HCT116 (cell line): ENCODE data around the gene ADCK1. TPM values are rescaled to one million over a fixed set of nuclear protein-coding genes. Genes with fewer than 3 reads are reported as not detected.

ENCODE experiments used
- ATAC-seq: fragments of 200-7000 bp; cut with Tn5 transposase; 2 replicates; pipeline ENCODE4 v1.9.1; 2020; ENCODE audit warnings: mild to moderate bottlenecking, moderate library complexity
- BruUV-seq: library from RNA; stranded (reverse); fragments of 400-500 nt; replicated peaks from 2 replicates; lab custom pipeline; 2021; lab: Mats Ljungman, UMichigan
- CTCF ChIA-PET: fragments of 300-600 bp; sonication (Branson Sonifier 250); formaldehyde crosslinking; loops from one replicate; lab custom pipeline; 2021; ENCODE audit warnings: antibody characterized with exemption; lab: Charles Lee
- POLR2A ChIA-PET: fragments of 300-600, 350-600 bp; sonication (Branson Sonifier 250); formaldehyde crosslinking; loops from one replicate; lab custom pipeline; 2021; ENCODE audit warnings: antibody characterized with exemption; lab: Charles Lee
- RAD21 ChIA-PET, 2 experiments: fragments of 300-600 bp; sonication (Branson Sonifier 250); formaldehyde crosslinking; loops; one replicate each; lab custom pipeline; 2023; ENCODE audit warnings: low total read pairs in 2 of 2; ENCODE audit not compliant: uncharacterized antibody in 2 of 2, unreplicated experiment in 2 of 2, low non-redundant PET in 1 of 2; lab: Charles Lee
- DNase-seq: peaks from one replicate; pipeline ENCODE4 v3.0.0-alpha.2; 2010; ENCODE audit warnings: low read depth, low spot score
- H2AFZ ChIP-seq: fragments of 200-600 bp; shearing (Covaris generic), sonication (generic); 2 replicates; pipeline ENCODE4 v1.6.1; 2017; ENCODE audit warnings: low read depth, mixed run types, mixed read lengths, antibody characterized with exemption, low read length; ENCODE audit not compliant: poor library complexity, severe bottlenecking
- H3K27ac ChIP-seq: 2 replicates; pipeline ENCODE4 v1.5.1; 2012; ENCODE audit warnings: low read depth, low read length
- H3K27me3 ChIP-seq: fragments of 200-600 bp; sonication (generic); 2 replicates; pipeline ENCODE4 v1.6.1; 2016; ENCODE audit warnings: mixed run types, low read length, mixed read lengths; ENCODE audit not compliant: insufficient read depth
- H3K36me3 ChIP-seq, 2 experiments: fragments of 200-500 bp in 1 of 2; fragments of 200-600 bp in 1 of 2; sonication (Bioruptor generic) in 1 of 2; sonication (generic) in 1 of 2; 2 replicates each; pipeline versions ENCODE4 v1.5.1 to v1.6.1; 2014 to 2016; ENCODE audit warnings: low read length in 2 of 2, inconsistent platforms in 1 of 2, mixed read lengths in 1 of 2, mixed run types in 1 of 2; ENCODE audit not compliant: insufficient read depth in 2 of 2, control insufficient read depth in 1 of 2
- H3K4me1 ChIP-seq, 2 experiments: fragments of 200-600 bp in 1 of 2; sonication (generic) in 1 of 2; 2 replicates each; pipeline versions ENCODE4 v1.5.1 to v1.6.1; 2012 to 2017; ENCODE audit warnings: low read length in 2 of 2, inconsistent platforms in 1 of 2, mild to moderate bottlenecking in 1 of 2, mixed read lengths in 1 of 2, mixed run types in 1 of 2, moderate library complexity in 1 of 2; ENCODE audit not compliant: insufficient read depth in 2 of 2, control insufficient read depth in 1 of 2
- H3K4me2 ChIP-seq: fragments of 200-600 bp; sonication (generic); 2 replicates; pipeline ENCODE4 v1.6.1; 2017; ENCODE audit warnings: mixed run types, low read length, mixed read lengths
- H3K4me3 ChIP-seq, 2 experiments: fragments of 200-600 bp in 1 of 2; sonication (generic) in 1 of 2; replicated peaks in 1 of 2; 2 replicates each; pipeline ENCODE4 v1.5.1; 2011 to 2016; ENCODE audit warnings: low read length in 2 of 2, control low read depth in 1 of 2, low read depth in 1 of 2, mild to moderate bottlenecking in 1 of 2, mixed read lengths in 1 of 2, mixed run types in 1 of 2
- H3K79me2 ChIP-seq: fragments of 200-600 bp; sonication (generic); 2 replicates; pipeline ENCODE4 v1.6.1; 2017; ENCODE audit warnings: mild to moderate bottlenecking, mixed run types, low read length, moderate library complexity, mixed read lengths; ENCODE audit not compliant: insufficient read depth
- H3K9ac ChIP-seq: fragments of 200-600 bp; sonication (generic); 2 replicates; pipeline ENCODE4 v1.6.1; 2016; ENCODE audit warnings: low read length, mixed read lengths
- H3K9me2 ChIP-seq: fragments of 200-600 bp; sonication (generic), shearing (Covaris generic); 2 replicates; pipeline ENCODE4 v1.6.1; 2017; ENCODE audit warnings: mixed run types, mild to moderate bottlenecking, moderate library complexity; ENCODE audit not compliant: insufficient read depth
- H3K9me3 ChIP-seq, 2 experiments: fragments of 200-500 bp in 1 of 2; fragments of 200-600 bp in 1 of 2; sonication (Bioruptor generic) in 1 of 2; sonication (generic) in 1 of 2; 2 replicates each; pipeline ENCODE4 v1.6.1; 2014 to 2017; ENCODE audit warnings: low read length in 2 of 2, mixed read lengths in 2 of 2, inconsistent platforms in 1 of 2, low read depth in 1 of 2, mild to moderate bottlenecking in 1 of 2, mixed run types in 1 of 2, moderate library complexity in 1 of 2; ENCODE audit not compliant: control insufficient read depth in 1 of 2, insufficient read depth in 1 of 2
- H4K20me1 ChIP-seq: fragments of 200-600 bp; sonication (generic), shearing (Covaris generic); 2 replicates; pipeline ENCODE4 v1.6.1; 2017; ENCODE audit warnings: mixed run types, mild to moderate bottlenecking, moderate library complexity; ENCODE audit not compliant: insufficient read depth
- CEBPB ChIP-seq: IDR thresholded peaks from 2 replicates; pipeline ENCODE4 v1.6.1; 2012; ENCODE audit warnings: low read depth
- POLR2A ChIP-seq: IDR thresholded peaks from 2 replicates; pipeline ENCODE4 v1.7.0; 2011; ENCODE audit warnings: borderline replicate concordance; ENCODE audit not compliant: insufficient read depth, insufficient read length; ENCODE audit errors: extremely low read depth
- POLR2AphosphoS5 ChIP-seq: IDR thresholded peaks from 2 replicates; pipeline ENCODE4 v1.6.1; 2011; ENCODE audit warnings: mild to moderate bottlenecking, low read depth, low read length, moderate library complexity
- RAD21 ChIP-seq: IDR thresholded peaks from 2 replicates; pipeline ENCODE4 v1.6.1; 2012; ENCODE audit warnings: low read depth, mild to moderate bottlenecking
- REST ChIP-seq: IDR thresholded peaks from 2 replicates; pipeline ENCODE4 v1.6.1; 2012; ENCODE audit warnings: low read depth
- TCF7L2 ChIP-seq: IDR thresholded peaks from 2 replicates; pipeline ENCODE4 v1.7.0; 2011; ENCODE audit warnings: borderline replicate concordance, inconsistent platforms; ENCODE audit not compliant: insufficient read depth, insufficient read length; ENCODE audit errors: extremely low read depth
- YY1 ChIP-seq: IDR thresholded peaks from 2 replicates; pipeline ENCODE4 v1.6.1; 2011; ENCODE audit warnings: low read length, low read depth, moderate library complexity, mild to moderate bottlenecking; ENCODE audit not compliant: insufficient replicate concordance; ENCODE audit errors: extremely low read depth
- ZNF274 ChIP-seq: fragments of 200-500 bp; sonication (Bioruptor generic); IDR thresholded peaks from 2 replicates; pipeline ENCODE4 v1.6.1; 2014; ENCODE audit warnings: mild to moderate bottlenecking, low read depth, low read length, inconsistent platforms
- intact Hi-C: fragments of 100-400 bp; cut with micrococcal nuclease; formaldehyde crosslinking; loops from 2 replicates; pipeline ENCODE4 v1.10.0; 2022
- total RNA-seq: library from RNA; stranded (reverse); gene quantifications from one replicate; pipeline ENCODE4 v1.2.1, GENCODE V29; 2021; ENCODE audit not compliant: unreplicated experiment
- TF ChIP-seq, protein P1 (sequence below): IDR thresholded peaks from 2 replicates; pipeline ENCODE4 v1.6.1; 2011; ENCODE audit warnings: mild to moderate bottlenecking, low read length, moderate library complexity; ENCODE audit not compliant: insufficient replicate concordance; ENCODE audit errors: extremely low read depth

The ADCK1 gene
- total RNA-seq, 1 experiment from 2014 or later, result 6.0 TPM

DNA sequence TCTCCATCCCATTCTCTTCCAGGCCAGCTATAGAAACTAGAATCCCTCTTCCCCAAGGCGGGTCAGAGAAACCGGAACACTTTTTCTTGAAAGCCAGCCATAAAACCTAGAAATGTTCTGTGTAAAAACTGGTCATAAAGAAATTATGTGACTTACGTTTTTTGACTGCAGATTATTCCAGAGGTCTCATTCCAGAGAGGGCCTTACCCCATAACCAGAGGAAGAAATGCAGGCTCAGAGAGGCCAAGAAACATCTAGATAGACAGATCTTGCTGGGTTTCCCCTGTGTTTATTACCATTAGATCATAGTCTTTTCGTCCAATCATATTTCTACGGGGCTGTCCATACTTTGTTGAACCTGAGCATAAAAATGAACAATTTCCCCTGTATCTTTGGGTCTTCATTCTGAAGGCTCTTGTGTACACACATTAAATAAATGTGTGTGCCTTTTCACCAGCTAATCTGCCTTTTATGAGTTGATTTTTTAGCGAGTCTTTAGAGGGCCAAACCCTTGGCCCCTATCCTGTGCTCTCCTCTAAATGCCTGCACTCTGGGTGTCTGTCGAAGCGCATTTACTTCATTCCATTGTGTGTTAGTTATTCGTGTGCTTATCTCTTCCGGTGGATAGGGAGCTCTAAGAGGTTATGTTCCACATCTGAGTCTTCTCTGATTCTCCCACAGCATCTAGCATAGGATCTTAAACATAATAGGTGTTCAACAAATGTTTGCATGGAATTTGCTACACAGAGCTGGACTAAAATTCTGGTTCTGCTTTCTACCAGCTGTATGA is 163.0 kb downstream of the ADCK1 start:
- Histone ChIP-seq H3K9ac (no peak overlapping the region), H3K4me1 (no peaks in the 10 kb centered on the region)
- TF ChIP-seq POLR2AphosphoS5 (no peak), CEBPB (no peak), REST (no peak), ZNF274 (no peak), TCF7L2 (no peak), RAD21 (no peak), YY1 (no peak), POLR2A (no peak)
- TF ChIP-seq, protein P1, sequence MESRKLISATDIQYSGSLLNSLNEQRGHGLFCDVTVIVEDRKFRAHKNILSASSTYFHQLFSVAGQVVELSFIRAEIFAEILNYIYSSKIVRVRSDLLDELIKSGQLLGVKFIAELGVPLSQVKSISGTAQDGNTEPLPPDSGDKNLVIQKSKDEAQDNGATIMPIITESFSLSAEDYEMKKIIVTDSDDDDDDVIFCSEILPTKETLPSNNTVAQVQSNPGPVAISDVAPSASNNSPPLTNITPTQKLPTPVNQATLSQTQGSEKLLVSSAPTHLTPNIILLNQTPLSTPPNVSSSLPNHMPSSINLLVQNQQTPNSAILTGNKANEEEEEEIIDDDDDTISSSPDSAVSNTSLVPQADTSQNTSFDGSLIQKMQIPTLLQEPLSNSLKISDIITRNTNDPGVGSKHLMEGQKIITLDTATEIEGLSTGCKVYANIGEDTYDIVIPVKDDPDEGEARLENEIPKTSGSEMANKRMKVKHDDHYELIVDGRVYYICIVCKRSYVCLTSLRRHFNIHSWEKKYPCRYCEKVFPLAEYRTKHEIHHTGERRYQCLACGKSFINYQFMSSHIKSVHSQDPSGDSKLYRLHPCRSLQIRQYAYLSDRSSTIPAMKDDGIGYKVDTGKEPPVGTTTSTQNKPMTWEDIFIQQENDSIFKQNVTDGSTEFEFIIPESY, result no peak
- TF ChIP-seq, all 23 proteins: peak for 0
- Histone ChIP-seq H2AFZ (no peak overlapping the region), H3K27ac (no peak overlapping the region), H4K20me1 (no peaks in the 10 kb centered on the region), H3K4me2 (no peak overlapping the region), H3K9me3 (no peaks in the 10 kb centered on the region), H3K4me3 (no peak overlapping the region), H3K27me3 (no peaks in the 10 kb centered on the region), H3K9me2 (no peaks in the 10 kb centered on the region), H3K79me2 (no peaks in the 10 kb centered on the region), H3K36me3 (no peaks in the 10 kb centered on the region)
- intact Hi-C loops, result no loop called here
- POLR2A ChIA-PET, result no interaction called here
- DNase-seq (no peak), ATAC-seq (no peak)
- RAD21 ChIA-PET, result no interaction called here
- BruUV-seq, result no TSS peak
- CTCF ChIA-PET, result no interaction called here
